ENCODE data around the gene SDK1. TPM values are rescaled to one million over a fixed set of nuclear protein-coding genes. Genes with fewer than 3 reads are reported as not detected.

Gene SDK1
- total RNA-seq, 1 donor from 2014 or later = 10.4 TPM

DNA sequence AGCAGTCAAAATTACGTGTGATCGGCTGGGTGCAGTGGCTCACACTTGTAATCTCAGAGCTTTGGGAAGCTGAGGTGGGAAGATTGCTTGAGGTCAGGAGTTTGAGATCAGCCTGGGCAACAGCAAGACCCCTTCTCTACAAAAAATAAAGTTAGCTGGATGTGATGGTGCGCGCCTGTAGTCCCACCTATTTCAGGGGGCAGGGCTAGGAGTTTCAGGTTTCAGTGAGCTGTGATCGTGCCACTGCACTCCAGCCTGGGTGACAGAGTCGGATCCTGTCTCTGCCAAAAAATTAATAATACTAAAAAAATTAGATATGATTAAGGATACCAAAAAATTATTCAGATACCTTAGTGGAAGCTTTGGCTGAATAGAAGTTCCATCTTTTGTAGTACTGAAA lies 136.4 kb downstream of the SDK1 start:
- ATAC-seq = no peak
- no peak overlapping the region for H3K4me3 ChIP-seq
- no peaks in the 10 kb centered on the region for H3K27me3 ChIP-seq
- H3K36me3 ChIP-seq = no peaks in the 10 kb centered on the region
- TF ChIP-seq CTCF (IDR thresholded peaks at IDR 0.05) = no peak
- no peak overlapping the region for H3K27ac ChIP-seq
- intact Hi-C loops (cut with DNase I) = no loop called here
- DNase-seq = no peak
- H3K9me3 ChIP-seq = no peaks in the 10 kb centered on the region
- peaks cover 3% of the 10 kb centered on the region for H3K4me1 ChIP-seq

DNA sequence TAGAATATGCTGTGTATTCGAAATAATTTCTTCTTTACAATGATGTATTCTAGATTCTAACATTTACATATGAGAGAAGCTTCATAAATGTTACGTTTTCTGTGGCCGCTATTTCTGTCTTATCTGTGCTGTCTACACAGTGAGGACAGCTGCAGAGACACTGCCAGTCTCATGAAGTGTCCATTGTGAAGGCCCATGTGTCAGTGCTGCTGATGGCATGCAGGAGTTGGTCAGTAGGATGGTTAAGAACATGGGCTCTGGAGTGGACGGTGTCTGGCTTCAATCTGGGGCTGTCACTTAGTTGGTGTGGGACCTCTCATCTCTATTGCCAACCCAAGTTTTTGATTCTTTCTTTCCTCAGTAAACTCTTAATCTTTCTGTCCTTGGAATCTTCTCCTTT lies 137.3 kb downstream of the SDK1 start:
- no peaks in the 10 kb centered on the region for H3K9me3 ChIP-seq
- no peaks in the 10 kb centered on the region for H3K36me3 ChIP-seq
- ATAC-seq (no peak), DNase-seq (no peak)
- H3K27me3 ChIP-seq = no peaks in the 10 kb centered on the region
- peaks cover 3% of the 10 kb centered on the region for H3K4me1 ChIP-seq
- TF ChIP-seq CTCF (IDR thresholded peaks at IDR 0.05) = no peak
- no peak overlapping the region for H3K4me3 ChIP-seq
- H3K27ac ChIP-seq = no peak overlapping the region
- intact Hi-C loops (cut with DNase I) = no loop called here

- no peaks in the 10 kb centered on the region for H3K36me3 ChIP-seq
- peak; percentile 60 for ATAC-seq
- intact Hi-C loops (cut with DNase I) = no loop called here
Measured at GRCh38 chr7:3439333-3440030, 138.4 kb downstream of the SDK1 start.

DNA sequence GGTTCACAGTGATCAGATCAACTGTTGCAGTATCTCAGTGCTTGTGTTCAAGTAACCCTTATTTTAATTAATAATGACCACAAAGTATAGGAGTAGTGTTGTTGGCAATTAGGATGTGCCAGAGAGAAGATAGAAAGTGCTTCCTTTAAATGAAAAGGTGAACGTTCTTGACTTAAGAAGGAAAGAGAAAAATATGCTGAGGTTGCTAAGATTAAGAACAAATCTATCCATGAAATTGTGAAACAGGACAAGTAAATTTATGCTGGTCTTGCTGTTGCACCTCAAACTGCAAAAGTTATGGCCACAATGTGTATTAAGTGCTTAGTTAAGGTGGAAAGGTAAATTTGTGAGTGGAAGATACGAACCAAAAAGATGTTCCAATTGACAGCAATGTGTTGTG lies 139.5 kb downstream of the SDK1 start:
- DNase-seq (no peak), ATAC-seq (no peak)
- Histone ChIP-seq H3K9me3 (peaks cover 2% of the 10 kb centered on the region), H3K36me3 (no peaks in the 10 kb centered on the region), H3K27ac (no peak overlapping the region), H3K4me1 (peaks cover 3% of the 10 kb centered on the region), H3K4me3 (no peak overlapping the region), H3K27me3 (no peaks in the 10 kb centered on the region)
- intact Hi-C loops (cut with DNase I) = no loop called here
- no peak for TF ChIP-seq CTCF (IDR thresholded peaks at IDR 0.05)

More at GRCh38 chr7:3439333-3440030, 138.4 kb downstream of the SDK1 start:
- no peaks in the 10 kb centered on the region for H3K9me3 ChIP-seq
- no peak overlapping the region for H3K27ac ChIP-seq
- no peaks in the 10 kb centered on the region for H3K27me3 ChIP-seq
- no peak overlapping the region for H3K4me3 ChIP-seq
- TF ChIP-seq CTCF (IDR thresholded peaks at IDR 0.05) = no peak
- H3K4me1 ChIP-seq = peaks cover 3% of the 10 kb centered on the region
- DNase-seq = no peak

DNA sequence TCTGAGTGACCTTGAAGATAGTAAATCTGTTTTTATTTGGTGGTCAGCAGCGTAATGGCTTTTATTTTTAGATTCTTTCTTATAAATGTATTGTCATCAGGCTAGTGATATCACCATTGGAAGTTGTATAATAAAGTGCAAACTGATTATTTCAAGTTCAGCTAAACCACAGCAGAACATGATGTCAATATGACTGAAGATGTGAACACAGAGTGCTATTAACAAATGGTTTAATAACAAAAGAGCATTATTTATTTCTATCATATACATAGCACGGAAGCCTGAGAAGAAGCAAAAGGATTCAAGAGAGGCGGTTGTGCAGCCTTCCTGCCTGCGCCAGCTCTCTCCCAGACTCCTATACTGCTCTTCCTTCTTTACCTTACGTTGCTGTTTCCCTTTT lies 142.7 kb downstream of the SDK1 start:
- H3K27ac ChIP-seq = no peak overlapping the region
- no peak overlapping the region for H3K4me3 ChIP-seq
- no peak for TF ChIP-seq CTCF (IDR thresholded peaks at IDR 0.05)
- no peak for DNase-seq
- peaks cover 8% of the 10 kb centered on the region for H3K9me3 ChIP-seq
- no peak for ATAC-seq
- peaks cover 3% of the 10 kb centered on the region for H3K4me1 ChIP-seq
- no peaks in the 10 kb centered on the region for H3K36me3 ChIP-seq
- intact Hi-C loops (cut with DNase I) = no loop called here
- H3K27me3 ChIP-seq = no peaks in the 10 kb centered on the region

DNA sequence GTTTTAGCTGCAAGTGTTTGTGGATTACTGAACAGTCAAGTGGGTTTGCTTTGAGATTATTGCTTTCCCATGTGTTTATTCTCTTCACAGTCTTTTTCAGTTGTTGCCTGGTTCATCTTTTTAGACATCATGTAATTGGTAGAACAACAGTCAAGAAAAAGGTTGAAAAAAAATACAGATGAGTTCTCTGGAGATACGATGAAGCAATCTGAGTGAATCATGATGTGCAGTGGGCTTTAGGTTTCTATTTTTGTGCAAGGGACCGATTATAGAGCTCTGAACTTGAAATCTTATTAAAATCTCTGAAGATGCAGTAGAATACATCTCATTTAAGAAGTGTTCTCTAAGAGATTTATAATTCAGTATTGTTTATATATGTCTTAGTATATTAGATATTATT lies 145.7 kb downstream of the SDK1 start:
- H3K27me3 ChIP-seq = no peaks in the 10 kb centered on the region
- H3K27ac ChIP-seq = no peak overlapping the region
- H3K4me3 ChIP-seq = no peak overlapping the region
- H3K9me3 ChIP-seq = peaks cover 8% of the 10 kb centered on the region
- intact Hi-C loops (cut with DNase I) = no loop called here
- no peaks in the 10 kb centered on the region for H3K4me1 ChIP-seq
- no peaks in the 10 kb centered on the region for H3K36me3 ChIP-seq
- no peak for ATAC-seq
- no peak for TF ChIP-seq CTCF (IDR thresholded peaks at IDR 0.05)
- no peak for DNase-seq

Data from upper lobe of right lung (tissue), 1 donor.